Activated gamma-delta T cell treated with anti-CD3 and anti-CD28 coated beads, Interleukin-2, amount 50 U/mL, for 16 hours (primary cell): ENCODE data around the gene ZNF646.
A peak's percentile ranks its signal among the peaks of the same experiment; 100 is the strongest.

Experiments used
- DNase-seq: peaks from one replicate; pipeline ENCODE4 v3.0.0-alpha.2; 2020; ENCODE audit warnings: low read depth

Gene ZNF646

DNA sequence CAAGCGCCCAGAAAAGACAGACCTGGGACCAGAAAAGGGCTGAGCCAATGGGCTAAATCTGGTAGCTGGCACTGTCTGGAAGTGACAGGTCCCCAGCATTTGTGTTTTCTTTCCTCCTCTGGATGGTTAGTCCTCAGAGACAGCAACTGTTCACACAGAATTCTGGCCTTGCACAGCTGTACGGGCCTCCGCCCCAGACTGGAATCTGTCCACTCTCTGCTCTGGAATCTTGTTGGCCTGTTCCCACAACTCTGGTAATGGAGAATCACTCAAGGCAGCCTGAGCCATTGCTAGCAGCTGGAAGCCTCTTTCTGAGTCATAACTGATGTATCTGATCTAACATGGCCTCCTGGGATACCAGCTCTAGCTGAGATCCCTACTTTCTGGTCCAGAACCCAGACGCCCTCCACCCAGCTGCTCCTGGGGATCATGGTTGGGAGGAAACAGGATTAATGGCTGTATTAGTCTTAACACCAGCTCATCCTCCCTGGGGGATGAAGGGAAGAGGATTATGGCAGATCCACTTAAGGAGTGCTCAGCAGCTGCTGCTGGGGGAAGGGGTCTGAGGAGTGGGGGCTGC lies 9.2 kb upstream of the ZNF646 start:
- DNase-seq, result no peak

DNA sequence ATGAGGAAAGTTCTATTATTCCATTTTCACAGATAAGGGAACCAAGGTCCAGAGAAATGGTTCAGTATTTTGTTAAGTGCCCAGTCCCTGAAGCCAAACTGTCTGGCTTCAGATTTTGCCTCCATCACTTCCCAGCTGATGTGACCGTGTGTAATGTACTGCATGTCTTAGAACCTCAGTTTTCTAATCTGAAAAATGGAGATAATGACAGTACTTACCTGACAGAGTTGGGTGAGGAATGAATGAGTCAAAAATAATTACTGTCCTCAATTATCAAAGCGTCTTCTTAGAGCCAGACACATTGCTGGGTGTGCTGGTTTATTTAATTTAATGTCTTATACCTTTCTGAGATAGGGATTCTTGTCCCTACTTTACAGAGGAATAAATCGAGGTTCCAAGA lies 6.9 kb upstream of the ZNF646 start:
- no peak for DNase-seq

DNA sequence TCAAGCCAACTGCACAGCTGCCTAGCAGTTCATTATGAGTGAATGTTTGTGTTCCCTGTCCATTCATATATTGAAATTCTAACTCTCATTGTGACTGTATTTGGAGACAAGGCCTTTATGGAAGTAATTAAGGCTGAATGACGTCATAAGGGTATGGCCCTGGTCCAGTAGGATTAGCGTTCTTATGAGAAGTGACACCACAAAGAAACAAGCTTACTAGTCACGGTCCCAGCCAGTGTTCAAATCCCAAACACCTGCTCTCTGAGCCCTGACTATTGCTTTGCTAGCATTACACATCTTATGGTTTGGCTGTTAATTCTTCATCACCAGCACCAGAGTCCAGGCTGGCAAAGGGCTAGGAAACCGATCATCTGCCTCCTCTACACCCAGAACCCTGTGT lies 2.4 kb upstream of the ZNF646 start:
- no peak for DNase-seq

DNA sequence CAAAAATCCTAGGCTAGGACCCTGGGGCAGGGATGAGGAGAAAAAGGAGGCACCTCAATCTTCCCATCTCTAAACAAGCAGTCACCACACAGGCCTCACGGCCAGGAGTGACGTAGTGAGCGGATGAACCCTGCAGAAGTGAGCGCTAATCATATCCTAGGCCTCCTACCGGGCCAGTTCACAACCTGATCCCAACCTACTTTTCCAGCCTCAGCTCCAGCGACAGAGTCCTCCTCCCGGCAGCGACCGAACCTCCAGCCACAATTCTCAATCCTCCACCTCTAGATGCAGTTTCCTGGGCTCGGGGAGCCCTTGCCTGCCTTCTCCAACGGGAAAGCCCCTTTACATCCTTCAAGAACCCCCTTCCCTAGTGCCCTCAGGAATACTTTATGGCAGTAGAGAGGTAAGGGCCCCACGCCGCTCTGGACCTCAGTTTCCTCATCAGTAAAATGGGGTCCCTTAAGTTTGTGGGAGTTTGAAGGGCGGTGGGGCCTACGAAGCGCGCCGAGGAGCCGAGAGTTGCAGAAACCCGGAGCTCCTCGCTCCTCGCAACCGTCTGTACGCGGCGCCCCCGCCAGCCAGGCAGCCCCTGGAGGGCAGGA lies 1.6 kb upstream of the ZNF646 start:
- DNase-seq, result no peak

DNA sequence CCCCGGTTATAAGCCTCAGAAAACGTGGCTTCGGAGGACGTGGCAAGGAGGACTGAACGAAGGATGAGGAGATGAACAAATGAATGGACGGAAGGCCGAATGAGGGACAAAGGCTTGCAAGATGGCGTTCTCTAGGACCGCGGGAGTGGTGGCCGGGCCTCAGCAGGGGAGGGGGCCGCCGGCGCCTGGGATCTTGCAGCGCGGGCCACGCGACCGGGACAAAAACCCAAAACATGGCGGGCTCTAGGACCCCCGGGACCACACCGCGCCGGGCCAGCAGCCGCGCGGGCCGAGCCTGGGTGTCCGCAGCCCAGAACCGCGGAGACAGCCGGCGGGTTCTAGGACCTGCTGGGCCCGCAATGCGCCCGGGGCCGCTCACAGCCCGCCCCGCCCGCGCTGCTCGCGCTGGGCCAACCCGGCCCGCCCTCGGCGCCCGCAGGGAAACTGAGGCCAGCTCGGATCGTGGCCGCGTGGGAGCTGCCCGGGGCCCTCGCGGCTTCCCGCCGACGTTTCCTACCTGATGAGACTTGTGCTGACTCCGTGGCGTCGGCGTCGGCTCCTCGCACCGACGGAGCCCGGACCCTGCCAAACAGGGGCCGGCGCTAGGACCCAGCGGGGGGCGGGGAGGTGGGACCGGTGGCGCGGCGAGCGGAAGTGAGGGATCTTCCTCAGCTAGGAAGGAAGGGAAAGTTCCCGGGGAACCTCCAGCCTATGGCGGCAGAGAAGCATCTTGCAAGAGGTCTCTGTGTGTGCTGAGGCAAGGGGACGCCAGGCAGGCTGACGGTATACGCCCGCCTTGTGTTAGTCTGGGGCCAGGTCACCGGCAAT lies 866 bp upstream of the ZNF646 start:
- peak; percentile 78 for DNase-seq

DNA sequence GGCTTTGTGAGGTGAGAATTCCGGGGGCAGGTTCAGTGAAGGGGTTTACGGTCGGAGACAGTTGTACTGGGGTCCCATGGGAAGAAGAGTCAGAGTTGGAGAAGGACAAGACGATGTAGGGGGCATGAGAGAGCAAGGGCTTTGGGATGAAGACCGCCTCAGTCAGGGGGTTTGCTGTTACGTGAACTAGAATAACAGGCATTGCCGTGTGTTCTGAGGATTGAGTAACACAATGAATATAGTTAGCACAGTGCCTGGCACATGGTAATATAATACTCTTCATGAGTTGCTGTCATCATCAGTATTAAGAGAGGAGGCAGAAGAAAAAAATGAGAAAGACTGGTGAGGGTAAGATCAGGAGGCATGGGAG lies 577 bp downstream of the ZNF646 start:
- DNase-seq, result no peak

DNA sequence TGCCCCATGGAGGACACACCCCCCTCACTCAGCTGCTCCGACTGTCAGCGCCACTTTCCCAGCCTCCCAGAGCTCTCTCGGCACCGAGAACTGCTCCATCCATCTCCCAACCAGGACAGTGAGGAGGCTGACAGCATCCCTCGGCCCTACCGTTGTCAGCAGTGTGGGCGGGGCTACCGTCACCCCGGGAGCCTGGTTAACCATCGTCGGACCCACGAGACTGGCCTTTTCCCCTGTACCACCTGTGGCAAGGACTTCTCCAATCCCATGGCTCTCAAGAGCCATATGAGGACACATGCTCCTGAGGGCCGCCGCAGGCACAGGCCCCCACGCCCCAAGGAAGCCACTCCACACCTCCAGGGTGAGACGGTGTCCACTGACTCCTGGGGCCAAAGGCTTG lies 2.1 kb downstream of the ZNF646 start:
- no peak for DNase-seq

DNA sequence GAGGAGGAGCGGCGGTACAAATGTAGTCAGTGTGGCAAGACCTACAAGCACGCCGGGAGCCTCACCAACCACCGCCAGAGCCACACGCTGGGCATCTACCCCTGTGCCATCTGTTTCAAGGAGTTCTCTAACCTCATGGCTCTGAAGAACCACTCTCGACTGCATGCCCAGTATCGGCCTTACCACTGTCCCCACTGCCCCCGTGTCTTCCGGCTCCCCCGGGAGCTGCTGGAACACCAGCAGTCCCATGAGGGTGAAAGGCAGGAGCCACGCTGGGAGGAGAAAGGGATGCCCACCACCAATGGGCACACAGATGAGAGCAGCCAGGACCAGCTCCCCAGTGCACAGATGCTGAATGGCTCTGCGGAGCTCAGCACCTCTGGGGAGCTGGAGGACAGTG lies 2.8 kb downstream of the ZNF646 start:
- no peak for DNase-seq

DNA sequence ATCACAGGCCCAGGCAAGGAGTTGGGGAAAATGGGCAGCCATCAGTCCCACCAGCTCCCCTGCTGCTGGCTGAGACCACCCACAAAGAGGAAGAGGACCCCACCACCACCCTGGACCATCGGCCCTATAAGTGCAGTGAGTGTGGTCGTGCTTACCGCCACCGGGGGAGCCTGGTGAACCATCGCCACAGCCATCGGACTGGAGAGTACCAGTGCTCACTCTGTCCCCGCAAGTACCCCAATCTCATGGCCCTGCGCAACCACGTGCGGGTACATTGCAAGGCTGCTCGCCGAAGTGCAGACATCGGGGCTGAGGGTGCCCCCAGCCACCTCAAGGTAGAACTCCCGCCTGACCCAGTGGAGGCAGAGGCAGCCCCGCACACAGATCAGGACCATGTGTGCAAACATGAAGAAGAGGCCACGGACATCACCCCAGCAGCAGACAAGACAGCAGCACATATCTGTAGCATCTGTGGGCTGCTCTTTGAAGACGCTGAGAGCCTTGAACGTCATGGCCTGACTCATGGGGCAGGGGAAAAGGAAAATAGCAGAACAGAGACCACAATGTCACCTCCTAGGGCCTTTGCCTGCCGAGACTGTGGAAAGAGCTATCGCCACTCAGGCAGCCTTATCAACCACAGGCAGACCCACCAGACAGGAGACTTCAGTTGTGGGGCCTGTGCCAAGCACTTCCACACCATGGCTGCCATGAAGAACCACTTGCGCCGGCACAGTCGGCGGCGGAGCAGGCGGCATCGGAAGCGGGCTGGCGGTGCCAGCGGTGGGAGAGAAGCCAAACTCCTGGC lies 3.6 kb downstream of the ZNF646 start:
- DNase-seq, result no peak

DNA sequence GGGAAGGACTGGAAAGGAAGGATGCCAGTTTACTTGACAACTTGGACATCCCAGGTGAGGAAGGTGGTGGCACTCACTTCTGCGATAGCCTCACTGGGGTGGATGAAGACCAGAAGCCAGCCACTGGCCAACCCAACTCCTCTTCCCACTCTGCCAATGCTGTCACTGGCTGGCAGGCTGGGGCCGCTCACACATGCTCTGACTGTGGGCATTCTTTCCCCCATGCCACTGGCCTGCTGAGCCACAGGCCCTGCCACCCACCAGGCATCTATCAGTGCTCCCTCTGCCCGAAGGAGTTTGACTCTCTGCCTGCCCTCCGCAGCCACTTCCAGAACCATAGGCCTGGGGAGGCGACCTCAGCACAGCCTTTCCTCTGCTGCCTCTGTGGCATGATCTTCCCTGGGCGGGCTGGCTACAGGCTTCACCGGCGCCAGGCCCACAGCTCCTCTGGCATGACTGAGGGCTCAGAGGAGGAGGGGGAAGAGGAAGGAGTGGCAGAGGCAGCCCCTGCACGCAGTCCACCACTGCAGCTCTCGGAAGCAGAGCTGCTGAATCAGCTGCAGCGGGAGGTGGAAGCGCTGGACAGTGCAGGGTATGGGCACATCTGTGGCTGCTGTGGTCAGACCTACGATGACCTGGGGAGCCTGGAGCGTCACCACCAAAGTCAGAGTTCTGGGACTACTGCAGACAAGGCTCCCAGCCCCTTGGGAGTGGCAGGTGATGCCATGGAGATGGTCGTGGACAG lies 4.5 kb downstream of the ZNF646 start:
- DNase-seq, result no peak

DNA sequence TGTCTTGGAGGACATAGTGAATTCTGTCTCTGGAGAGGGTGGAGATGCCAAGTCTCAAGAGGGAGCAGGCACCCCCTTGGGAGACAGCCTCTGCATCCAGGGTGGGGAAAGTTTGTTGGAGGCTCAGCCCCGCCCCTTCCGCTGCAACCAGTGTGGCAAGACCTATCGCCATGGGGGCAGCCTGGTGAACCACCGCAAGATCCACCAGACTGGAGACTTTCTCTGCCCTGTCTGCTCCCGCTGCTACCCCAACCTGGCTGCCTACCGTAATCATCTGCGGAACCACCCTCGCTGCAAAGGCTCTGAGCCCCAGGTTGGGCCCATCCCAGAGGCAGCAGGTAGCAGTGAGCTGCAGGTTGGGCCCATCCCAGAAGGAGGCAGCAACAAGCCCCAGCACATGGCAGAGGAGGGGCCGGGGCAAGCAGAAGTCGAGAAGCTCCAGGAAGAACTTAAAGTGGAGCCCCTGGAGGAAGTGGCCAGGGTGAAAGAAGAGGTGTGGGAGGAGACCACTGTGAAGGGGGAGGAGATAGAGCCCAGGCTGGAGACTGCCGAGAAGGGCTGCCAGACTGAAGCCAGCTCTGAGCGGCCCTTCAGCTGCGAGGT lies 5.2 kb downstream of the ZNF646 start:
- DNase-seq, result no peak

DNA sequence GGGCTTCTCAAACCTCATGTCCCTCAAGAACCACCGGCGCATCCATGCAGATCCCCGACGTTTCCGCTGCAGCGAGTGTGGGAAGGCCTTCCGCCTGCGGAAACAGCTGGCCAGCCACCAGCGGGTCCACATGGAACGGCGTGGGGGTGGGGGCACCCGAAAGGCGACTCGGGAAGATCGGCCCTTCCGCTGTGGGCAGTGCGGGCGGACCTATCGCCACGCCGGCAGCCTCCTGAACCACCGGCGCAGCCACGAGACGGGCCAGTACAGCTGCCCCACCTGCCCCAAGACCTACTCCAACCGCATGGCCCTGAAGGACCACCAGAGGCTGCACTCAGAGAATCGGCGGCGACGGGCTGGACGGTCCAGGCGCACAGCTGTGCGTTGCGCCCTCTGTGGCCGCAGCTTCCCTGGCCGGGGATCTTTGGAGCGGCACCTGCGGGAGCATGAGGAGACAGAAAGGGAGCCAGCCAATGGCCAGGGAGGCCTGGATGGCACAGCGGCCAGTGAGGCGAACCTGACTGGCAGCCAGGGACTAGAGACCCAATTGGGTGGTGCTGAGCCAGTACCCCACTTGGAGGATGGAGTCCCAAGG lies 5.9 kb downstream of the ZNF646 start:
- DNase-seq, result no peak

DNA sequence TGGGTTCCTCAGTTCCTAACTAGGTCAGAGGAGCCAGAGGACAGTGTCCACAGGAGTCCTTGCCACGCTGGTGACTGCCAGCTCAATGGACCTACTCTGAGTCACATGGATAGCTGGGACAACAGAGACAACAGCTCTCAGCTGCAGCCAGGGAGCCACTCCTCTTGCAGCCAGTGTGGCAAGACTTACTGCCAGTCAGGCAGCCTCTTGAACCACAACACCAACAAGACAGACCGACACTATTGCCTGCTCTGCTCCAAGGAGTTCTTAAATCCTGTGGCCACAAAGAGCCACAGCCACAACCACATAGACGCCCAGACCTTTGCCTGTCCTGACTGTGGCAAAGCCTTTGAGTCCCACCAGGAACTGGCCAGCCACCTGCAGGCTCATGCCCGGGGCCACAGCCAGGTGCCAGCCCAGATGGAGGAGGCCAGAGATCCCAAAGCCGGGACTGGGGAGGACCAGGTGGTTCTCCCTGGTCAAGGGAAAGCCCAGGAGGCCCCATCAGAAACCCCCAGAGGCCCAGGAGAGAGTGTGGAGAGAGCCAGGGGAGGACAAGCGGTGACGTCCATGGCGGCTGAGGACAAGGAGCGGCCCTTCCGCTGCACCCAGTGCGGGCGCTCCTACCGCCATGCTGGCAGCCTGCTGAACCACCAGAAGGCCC lies 6.7 kb downstream of the ZNF646 start:
- no peak for DNase-seq

DNA sequence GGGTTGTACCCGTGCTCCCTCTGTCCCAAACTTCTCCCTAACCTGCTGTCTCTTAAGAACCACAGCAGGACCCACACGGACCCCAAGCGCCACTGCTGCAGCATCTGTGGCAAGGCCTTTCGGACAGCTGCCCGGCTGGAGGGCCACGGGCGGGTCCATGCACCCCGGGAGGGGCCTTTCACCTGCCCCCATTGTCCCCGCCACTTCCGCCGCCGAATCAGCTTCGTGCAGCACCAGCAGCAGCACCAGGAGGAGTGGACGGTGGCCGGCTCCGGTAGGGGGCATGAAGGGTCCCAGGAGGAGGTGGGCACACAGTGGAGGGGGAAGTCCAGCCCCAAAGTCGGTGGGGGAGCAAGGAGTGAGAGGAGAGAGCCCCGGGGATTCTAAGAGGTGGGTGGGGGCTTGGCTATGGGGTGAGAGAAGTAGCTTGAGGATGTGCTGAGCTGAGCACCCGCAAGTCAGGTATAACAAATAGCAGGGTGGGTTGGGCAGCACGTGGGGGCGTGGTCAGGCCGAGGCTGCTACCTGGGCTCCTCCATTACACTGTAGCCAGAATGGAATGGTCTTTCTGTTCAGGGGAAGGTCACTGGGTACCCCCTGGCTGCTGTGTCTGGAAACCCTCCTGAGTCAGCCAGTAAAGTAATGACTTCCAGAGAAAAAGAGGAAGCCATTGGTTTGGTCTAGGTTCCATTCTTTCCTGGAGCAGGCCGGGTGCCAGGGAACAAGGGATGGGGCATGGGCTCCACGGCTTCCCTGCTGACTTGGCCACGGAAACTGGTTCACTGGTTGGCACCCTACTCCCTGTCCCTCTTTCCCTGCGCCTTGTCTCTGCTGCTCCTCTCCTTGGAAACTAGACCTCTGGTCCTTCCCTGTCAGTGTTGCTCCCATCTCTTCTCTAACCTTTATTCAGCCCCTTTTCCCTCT lies 7.5 kb downstream of the ZNF646 start:
- no peak for DNase-seq

DNA sequence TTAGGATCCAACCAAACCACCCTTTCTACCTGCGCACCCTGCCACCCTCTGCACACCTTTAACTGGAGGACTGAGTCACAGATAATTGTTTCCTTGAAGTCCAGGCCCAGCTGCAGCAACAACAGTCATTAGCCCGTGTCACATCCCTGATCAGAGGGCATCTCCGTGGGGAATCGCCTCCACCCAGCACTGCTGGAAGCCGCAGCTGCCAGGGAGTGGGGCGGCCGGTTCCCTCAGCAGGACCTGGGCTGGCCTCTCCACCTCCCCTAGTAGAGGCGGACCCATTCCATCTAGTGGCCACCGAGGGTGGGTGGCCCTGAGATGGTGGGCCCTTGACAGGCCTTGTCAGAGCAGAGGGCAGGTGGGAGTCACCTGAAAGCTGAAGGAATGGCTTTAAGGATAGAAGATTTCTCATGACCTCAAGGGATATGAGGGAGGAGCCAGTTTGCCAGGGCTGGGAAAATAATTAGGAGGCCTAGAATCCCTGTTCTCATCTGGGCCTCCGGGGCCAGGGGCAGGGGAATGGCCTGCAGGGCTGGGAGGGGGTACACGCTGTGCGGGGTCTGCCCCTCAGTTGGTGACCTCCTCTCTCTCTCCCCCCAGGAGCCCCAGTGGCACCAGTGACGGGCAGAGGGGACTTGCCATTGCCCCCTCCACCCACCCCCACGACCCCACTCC lies 8.3 kb downstream of the ZNF646 start:
- no peak for DNase-seq

DNA sequence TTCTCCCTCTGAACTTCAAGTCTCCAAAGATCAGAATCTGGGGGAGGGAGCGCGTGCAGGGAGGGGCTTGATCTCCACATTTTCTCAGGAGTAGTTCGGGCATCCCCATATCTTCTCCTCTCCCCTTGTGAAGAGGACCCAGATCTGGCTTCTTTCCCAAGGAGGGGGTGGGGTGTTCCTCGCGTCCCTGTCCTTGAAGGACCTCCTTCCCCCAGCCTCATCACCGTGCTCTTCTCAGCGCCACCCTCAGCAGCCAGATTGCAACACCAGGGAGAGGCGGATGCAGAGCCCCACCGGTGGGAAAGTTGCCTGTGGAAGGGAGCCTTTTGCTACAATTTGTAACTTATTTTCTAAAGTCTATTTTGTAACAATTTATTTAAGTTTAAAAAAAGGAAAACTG lies 8.9 kb downstream of the ZNF646 start:
- no peak for DNase-seq

DNA sequence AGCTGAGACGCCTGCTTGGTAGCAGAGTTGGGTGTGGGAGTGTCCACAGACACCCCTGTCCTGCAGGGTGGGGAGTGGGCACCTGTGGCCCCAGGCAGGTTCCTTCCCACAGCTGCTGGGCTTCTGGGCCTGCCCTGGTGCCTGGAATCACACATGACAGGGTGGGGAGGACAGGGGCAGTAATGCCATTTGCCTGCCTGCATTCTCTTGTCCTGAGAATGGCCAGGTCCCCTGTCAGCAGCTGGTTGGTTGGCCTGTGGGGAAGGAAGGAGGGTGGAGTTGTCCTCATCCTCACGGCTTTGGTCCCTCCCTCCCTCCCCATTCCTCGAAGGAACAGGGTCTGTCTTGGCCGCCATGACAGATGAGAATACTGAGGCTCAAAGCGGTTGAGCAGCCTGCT lies 9.3 kb downstream of the ZNF646 start:
- no peak for DNase-seq

DNA sequence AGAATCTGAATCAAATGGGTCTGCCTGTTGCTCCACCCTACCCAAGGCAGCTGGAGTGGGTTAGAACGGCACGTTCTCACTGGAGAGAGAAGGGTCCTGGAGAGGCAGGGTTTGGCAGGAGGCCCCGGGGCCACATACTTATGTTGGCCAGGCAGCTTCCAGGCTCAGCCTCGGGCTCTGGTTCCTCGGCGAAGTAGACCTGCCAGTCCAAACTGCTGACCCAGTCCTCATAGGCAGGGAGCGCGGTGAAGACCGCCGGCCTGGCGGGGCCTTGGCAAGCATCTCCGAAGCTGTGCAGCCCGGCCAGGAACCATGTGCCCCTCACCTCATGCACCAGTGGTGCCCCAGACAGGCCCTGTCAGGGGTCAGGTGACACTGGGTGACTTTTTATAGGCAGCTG lies 9.8 kb downstream of the ZNF646 start:
- no peak for DNase-seq
